GM21576 (cell line): ENCODE measurements around the gene MAPKAPK3.

Experiments used
- ATAC-seq: cut with Tn5 transposase; IDR thresholded peaks from one replicate; pipeline ENCODE4 v1.9.1; 2021; ENCODE audit warnings: mild to moderate bottlenecking, moderate library complexity; ENCODE audit not compliant: unreplicated experiment

MAPKAPK3 gene

GRCh38 chr3:50617096-50617791, at the start of gene MAPKAPK3:
TSS of gene MAPKAPK3 (plus strand) at chr3:50617151. CDS start at chr3:50617566, 415 bp downstream.
- ATAC-seq: peak; percentile 2

GRCh38 chr3:50567386-50568167, 49.4 kb upstream of the MAPKAPK3 start, which contains the start of gene C3orf18:
TSS of gene C3orf18 (minus strand) at chr3:50567747. CDS start at chr3:50565699, 2,048 bp downstream.
- peak; percentile 85 for ATAC-seq

- peak; percentile 55 for ATAC-seq
These were observed 47.8 kb upstream of the MAPKAPK3 start, which contains the start of gene HEMK1 for GRCh38 chr3:50568947-50569749. TSS of gene HEMK1 (plus strand) at chr3:50569522. CDS start at chr3:50571105, 1,583 bp downstream.

- ATAC-seq: no peak
These were observed 46.3 kb upstream of the MAPKAPK3 start for GRCh38 chr3:50570508-50571279.

- ATAC-seq: no peak
These were observed 45.5 kb upstream of the MAPKAPK3 start for GRCh38 chr3:50571486-50571885.

- no peak for ATAC-seq
These were observed 44.8 kb upstream of the MAPKAPK3 start for GRCh38 chr3:50572158-50572557.

GRCh38 chr3:50572801-50573371, 44.1 kb upstream of the MAPKAPK3 start:
- no peak for ATAC-seq

GRCh38 chr3:50573566-50574443, 43.1 kb upstream of the MAPKAPK3 start:
- no peak for ATAC-seq

- no peak for ATAC-seq
These were observed 42.5 kb upstream of the MAPKAPK3 start for GRCh38 chr3:50574444-50574831.

GRCh38 chr3:50575372-50575771, 41.6 kb upstream of the MAPKAPK3 start:
- ATAC-seq: no peak

- ATAC-seq: no peak
These were observed 39.6 kb upstream of the MAPKAPK3 start for GRCh38 chr3:50577348-50577747.

GRCh38 chr3:50580683-50581458, 36.1 kb upstream of the MAPKAPK3 start:
- ATAC-seq: no peak

GRCh38 chr3:50581459-50581842, 35.5 kb upstream of the MAPKAPK3 start:
- ATAC-seq: no peak

- no peak for ATAC-seq
These were observed 34.9 kb upstream of the MAPKAPK3 start for GRCh38 chr3:50582083-50582482.

GRCh38 chr3:50583897-50584296, 33.1 kb upstream of the MAPKAPK3 start:
- ATAC-seq: no peak

- no peak for ATAC-seq
These were observed 32.6 kb upstream of the MAPKAPK3 start for GRCh38 chr3:50584391-50584790.

- no peak for ATAC-seq
These were observed 30.8 kb upstream of the MAPKAPK3 start for GRCh38 chr3:50585919-50586762.

GRCh38 chr3:50586763-50587070, 30.2 kb upstream of the MAPKAPK3 start:
- no peak for ATAC-seq
